GM19452 (cell line): ENCODE measurements around the gene NUDT2.

ENCODE experiments used
- ATAC-seq: cut with Tn5 transposase; IDR thresholded peaks from one replicate; pipeline ENCODE4 v1.9.1; 2021; ENCODE audit not compliant: unreplicated experiment

NUDT2 gene

GRCh38 chr9:34370335-34370969 is 41.1 kb downstream of the NUDT2 start:
- ATAC-seq, result no peak

DNA sequence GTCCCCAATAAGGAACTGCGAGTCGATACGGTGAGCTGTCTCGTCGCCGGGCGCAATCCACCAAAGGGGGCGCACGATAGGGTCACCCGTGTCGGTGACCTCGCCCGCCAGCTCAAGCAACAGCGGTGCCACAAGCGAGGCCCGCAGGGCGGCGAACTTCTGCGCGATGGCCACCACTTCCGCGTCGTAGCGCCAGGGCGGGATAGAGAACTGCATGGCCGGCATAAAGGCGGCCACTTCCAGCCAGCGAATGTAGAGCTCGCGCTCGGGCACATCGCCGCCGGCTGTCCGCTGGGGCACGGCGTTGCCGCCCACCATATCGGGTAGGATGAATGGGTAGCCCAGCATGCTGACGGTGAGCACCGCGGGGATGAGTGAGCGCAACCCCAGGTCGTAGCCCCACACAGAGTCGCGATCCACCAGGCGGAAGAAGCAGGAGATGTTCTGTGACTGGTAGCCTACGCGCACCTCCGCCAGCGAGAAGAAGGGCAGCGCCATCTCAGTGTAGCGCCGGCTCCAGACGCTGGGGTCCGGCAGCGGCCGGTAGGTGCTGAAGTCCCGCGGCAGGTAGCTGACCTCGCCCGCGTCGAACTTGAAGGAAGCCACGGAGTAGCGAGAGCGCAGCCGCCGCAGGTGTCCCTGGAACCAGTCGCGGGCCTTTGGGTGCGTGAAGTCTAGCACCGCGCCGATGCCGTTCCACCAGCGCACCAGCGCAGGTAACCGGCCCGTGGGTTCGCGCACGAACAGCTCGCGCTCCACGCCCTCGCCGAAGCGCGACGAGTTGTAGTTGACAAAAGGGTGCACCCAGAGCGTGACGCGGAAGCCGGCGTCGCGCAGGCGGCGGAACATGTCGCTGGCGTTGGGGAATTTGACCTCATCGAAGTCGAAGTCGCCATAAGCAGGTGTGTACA is 41.9 kb downstream of the NUDT2 start:
- ATAC-seq, result no peak

- no peak for ATAC-seq
Observed at GRCh38 chr9:34371886-34372466, 42.6 kb downstream of the NUDT2 start.

- ATAC-seq, result no peak
Observed at GRCh38 chr9:34372467-34373011, 43.2 kb downstream of the NUDT2 start.

DNA sequence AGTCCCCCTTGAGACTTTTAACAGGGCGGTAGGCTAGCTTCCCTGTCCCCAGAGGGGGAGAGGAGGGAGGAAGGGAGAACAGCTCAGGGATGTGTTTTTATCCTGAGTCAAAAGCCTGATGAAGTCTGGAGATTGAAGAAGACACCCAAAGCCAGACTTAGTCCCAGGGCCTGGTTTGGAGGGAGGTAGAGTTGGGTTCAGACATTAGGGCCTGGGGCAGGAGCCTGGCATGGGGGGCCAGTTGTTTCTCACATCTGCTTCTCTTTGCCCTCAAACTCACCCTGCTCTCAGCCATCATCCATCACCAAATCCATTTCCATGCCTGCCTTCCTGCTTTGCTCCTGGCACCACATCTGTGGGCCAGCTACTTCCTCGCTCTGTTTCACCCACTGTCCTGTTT is 44.4 kb downstream of the NUDT2 start:
- no peak for ATAC-seq

DNA sequence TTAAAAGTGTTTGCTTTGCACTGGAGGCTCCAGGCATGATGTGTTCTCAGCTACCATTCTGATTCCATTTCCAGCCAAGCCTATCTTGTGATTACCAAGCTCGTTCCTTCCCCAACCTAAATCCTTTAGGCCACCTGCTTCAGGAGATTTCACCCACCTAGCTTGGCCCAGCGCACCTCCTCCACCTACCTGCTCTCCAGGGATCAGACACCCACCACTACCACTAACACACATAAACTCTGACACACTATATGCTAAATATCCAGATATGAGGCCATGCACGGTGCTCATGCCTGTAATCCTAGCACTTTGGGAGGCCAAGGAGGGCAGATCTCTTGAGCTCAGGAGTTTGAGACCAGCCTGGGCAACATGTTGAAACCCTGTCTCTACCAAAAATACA is 45.0 kb downstream of the NUDT2 start:
- no peak for ATAC-seq

- no peak for ATAC-seq
Observed at GRCh38 chr9:34374905-34375552, 45.7 kb downstream of the NUDT2 start.

DNA sequence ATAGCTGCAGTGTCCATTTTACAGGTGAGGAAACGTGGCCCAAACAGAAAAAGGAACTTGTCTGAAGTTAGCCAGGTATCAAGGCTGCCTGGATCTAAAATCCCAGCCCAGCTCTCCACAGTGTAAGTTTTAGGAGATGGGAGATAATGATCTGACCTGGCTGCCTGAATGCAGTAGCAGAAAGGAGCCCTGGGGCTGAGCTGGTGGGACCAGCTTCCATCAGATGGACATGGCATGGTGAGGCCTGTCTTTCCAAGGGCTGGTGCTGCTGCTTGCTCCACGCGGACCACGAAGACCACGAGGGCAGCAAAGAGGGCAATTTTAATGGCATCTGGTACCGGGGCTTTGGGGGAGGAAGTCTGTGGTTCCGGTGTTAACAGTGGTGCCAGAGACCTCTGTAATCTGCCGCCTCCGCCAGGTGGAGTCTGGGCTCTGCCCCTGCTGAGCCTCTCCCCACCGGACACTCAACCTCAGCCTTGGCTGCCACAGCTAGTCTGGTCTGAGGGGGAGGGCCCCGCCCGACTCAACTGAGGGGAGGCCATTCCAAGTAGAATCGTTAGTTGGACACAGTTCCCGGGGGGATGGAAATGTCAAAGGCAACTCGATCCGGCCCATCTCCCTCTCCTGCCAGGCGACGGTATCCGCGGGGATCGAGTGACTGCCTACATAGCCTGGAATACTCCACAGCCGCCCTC is 46.7 kb downstream of the NUDT2 start:
- ATAC-seq, result no peak

- ATAC-seq, result peak; percentile 85
Observed at GRCh38 chr9:34376596-34377403, 47.4 kb downstream of the NUDT2 start, which contains the start of gene MYORG. Gene MYORG, minus strand, starts transcription at chr9:34376898. Its CDS starts 3,955 bp downstream, at chr9:34372943.

GRCh38 chr9:34377404-34377746 is 48.0 kb downstream of the NUDT2 start:
- ATAC-seq, result no peak

DNA sequence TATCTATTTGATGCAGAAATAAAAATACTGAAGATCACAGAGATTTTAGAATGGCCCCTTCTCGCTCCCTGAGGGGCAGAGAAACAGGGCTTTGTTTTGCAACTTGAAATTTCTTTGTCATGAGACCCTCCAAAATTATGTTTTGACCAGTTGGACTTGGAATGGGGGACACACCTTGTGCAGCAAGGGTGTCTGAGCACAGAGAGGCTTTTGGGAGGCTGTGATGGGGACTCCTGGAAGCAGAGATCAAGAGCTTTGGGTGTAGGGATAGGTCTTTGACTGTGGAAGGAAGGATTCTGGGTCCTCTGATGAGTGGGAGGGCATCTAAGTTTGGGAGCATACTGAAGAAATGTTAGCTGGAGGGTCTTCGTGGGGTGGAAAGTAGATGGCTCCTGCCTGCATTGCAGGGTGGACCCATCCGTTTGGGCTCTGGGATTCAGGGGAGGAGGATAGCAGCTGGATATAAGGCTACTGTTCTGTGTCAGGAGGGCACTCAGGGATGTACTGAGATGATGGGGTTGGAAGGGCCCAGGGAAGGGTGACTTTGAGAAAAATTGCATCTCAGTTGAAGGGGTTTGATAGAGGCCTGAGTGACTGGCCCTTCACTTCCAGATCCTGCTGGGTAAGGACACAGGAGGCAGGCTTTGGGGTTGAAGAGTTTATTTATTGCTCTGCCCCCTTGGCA is 49.1 kb downstream of the NUDT2 start:
- ATAC-seq, result no peak

GRCh38 chr9:34379334-34380033 is 50.1 kb downstream of the NUDT2 start:
- ATAC-seq, result no peak

- no peak for ATAC-seq
Observed at GRCh38 chr9:34380034-34380510, 50.7 kb downstream of the NUDT2 start.

DNA sequence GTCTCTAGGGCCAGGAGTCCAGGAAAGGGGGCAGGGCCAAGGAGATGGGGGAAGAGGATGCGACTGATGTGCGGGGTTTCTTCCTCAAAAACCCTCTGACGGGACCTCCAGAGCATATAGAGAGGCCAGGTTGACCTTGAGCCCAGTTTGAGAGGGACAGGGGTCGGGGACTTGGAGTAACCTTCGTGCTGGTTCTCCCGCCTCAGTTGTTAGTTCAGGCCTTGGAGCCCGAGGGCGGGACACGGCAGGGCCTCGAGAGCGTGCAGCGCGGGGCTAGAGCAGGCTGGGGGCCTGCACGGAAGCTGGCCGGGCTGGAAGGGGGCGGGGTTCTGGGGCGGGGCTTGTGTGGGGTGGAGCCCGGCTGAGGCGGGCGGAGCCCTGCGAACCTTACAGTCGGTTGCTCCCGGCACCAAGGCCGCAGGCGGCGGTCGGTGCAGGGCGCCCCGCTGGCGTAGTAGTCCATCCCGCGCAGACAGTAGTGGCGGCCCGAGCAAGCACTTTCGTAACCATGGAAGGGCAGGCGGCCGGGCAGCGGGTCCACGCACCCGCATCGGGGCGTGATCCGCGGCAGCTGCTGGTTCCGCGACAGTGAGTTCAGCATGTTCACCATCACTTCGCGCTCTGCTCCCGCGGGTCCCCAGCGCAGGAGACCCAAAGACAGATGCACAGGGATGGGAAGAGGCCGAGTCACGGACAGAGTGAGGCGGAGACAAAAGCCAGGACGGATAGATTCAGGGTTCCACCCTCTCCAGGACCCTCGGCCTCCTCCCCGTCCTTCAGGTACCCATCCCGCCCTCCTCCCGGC is 51.3 kb downstream of the NUDT2 start:
- peak; percentile 40 for ATAC-seq

- ATAC-seq, result no peak
Observed at GRCh38 chr9:34381323-34381722, 52.0 kb downstream of the NUDT2 start.

DNA sequence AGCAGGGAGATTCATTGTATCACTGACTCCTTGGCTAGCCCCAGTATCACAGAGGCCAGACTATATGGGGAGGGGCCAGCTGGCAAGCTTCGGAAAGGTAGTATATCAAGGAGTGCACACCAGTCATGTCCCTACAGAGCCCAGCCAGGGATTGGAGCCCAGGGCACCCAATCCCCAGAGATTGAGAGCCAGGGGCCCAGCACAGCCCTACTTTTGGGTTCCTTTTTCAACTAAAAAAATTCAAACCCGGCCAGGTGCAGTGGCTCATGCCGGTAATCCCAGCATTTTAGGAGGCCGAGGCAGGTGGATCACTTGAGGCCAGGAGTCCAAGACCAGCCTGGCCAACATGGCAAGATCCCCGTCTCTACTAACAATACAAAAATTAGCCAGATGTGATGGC is 52.7 kb downstream of the NUDT2 start:
- no peak for ATAC-seq

- ATAC-seq, result no peak
Observed at GRCh38 chr9:34382879-34383278, 53.5 kb downstream of the NUDT2 start.

GRCh38 chr9:34383904-34384303 is 54.5 kb downstream of the NUDT2 start:
- no peak for ATAC-seq
